NT2/D1 (cell line): ENCODE data around the gene STAT4.

ENCODE experiments used
- DNase-seq: peaks from one replicate; pipeline ENCODE4 v3.0.0-alpha.2; 2011; ENCODE audit warnings: low read depth, low spot score
- H3K27me3 ChIP-seq: 2 replicates; pipeline ENCODE4 v1.6.0; 2011; ENCODE audit warnings: mild to moderate bottlenecking; ENCODE audit not compliant: insufficient read length, insufficient read depth
- H3K36me3 ChIP-seq: 2 replicates; pipeline ENCODE4 v1.6.1; 2011; ENCODE audit warnings: mild to moderate bottlenecking, low read length, mixed read lengths; ENCODE audit not compliant: insufficient read depth, insufficient read length
- H3K4me1 ChIP-seq: 2 replicates; pipeline ENCODE4 v1.5.1; 2011; ENCODE audit not compliant: insufficient read depth, insufficient read length
- H3K4me3 ChIP-seq: 2 replicates; pipeline ENCODE4 v1.5.1; 2011; ENCODE audit warnings: low read depth; ENCODE audit not compliant: insufficient read length
- H3K9ac ChIP-seq: 2 replicates; pipeline ENCODE4 v1.6.0; 2011; ENCODE audit warnings: low read depth; ENCODE audit not compliant: insufficient read length
- H3K9me3 ChIP-seq: 2 replicates; pipeline ENCODE4 v1.5.1; 2011; ENCODE audit warnings: mild to moderate bottlenecking, low read length; ENCODE audit not compliant: insufficient read depth
- SUZ12 ChIP-seq: IDR thresholded peaks from 2 replicates; pipeline ENCODE4 v1.6.1; 2011; ENCODE audit not compliant: insufficient read length, insufficient read depth; ENCODE audit errors: extremely low read depth
- YY1 ChIP-seq: IDR thresholded peaks from 2 replicates; pipeline ENCODE4 v1.6.1; 2011; ENCODE audit not compliant: insufficient read length, insufficient read depth
- ZNF274 ChIP-seq: IDR thresholded peaks from 2 replicates; pipeline ENCODE4 v1.6.1; 2011; ENCODE audit warnings: mild to moderate bottlenecking, low read depth, low read length

The STAT4 gene

GRCh38 chr2:191039616-191040015, 111.2 kb downstream of the STAT4 start:
- no peak for TF ChIP-seq YY1
- TF ChIP-seq SUZ12, result no peak
- TF ChIP-seq ZNF274, result no peak

DNA sequence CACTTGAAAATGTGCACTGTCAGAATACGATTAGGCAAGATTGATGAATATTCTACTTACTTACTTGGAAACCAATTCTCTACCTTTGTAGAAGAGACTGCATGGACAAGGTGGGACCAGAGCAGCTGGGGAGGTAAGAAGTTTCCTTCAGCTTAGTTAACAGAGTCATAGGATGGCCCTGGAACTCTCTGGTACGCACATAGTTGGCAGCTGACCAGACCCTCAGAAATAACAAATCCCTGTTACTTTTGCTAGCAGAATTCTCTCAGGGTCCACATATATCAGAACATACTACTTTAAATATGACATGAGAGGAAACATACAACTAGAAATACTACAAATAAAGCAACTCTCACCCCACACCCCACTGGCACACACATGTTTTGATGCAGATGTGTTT, 112.1 kb downstream of the STAT4 start:
- TF ChIP-seq ZNF274, result no peak
- no peak for TF ChIP-seq SUZ12
- no peak for TF ChIP-seq YY1
- Histone ChIP-seq H3K36me3 (no peaks in the 10 kb centered on the region), H3K4me1 (peaks cover 2% of the 10 kb centered on the region), H3K9ac (no peak overlapping the region), H3K4me3 (no peak overlapping the region), H3K27me3 (no peaks in the 10 kb centered on the region), H3K9me3 (no peaks in the 10 kb centered on the region)
- DNase-seq, result no peak

More at GRCh38 chr2:191039616-191040015, 111.2 kb downstream of the STAT4 start:
- H3K9me3 ChIP-seq, result peaks cover 7% of the 10 kb centered on the region; the same call in 1 of the 2 replicates
- H3K27me3 ChIP-seq, result no peaks in the 10 kb centered on the region
- no peaks in the 10 kb centered on the region for H3K36me3 ChIP-seq
- no peak overlapping the region for H3K4me3 ChIP-seq
- no peak overlapping the region for H3K9ac ChIP-seq
- peaks cover 2% of the 10 kb centered on the region for H3K4me1 ChIP-seq
- no peak for DNase-seq

DNA sequence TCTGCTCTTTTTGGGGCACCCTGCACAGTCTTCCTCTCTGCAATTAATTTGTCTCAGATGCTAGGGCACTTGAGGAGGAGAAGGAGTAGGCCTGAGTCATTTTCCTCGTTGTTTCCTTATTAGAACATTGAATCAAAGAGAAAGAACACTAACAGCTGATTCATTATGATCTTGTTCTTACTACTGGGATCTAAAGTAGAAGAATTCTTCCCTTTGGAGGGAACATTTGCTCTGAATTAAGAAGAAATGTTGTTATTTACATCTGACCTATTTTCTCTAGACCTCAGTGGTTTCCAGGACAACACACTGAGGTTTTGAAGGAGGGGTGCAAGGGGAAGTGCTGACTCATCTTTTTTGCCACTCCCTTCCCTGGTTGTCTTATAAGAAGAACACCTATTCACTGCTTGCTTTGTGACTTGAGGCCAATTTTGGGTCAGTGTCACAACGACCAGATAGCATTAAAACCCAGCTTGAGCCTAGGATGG, 112.5 kb downstream of the STAT4 start:
- Histone ChIP-seq H3K4me3 (no peak overlapping the region), H3K9ac (no peak overlapping the region), H3K27me3 (no peaks in the 10 kb centered on the region), H3K4me1 (peaks cover 2% of the 10 kb centered on the region), H3K36me3 (no peaks in the 10 kb centered on the region), H3K9me3 (no peaks in the 10 kb centered on the region)
- DNase-seq, result no peak
- TF ChIP-seq YY1 (no peak), ZNF274 (no peak), SUZ12 (no peak)

DNA sequence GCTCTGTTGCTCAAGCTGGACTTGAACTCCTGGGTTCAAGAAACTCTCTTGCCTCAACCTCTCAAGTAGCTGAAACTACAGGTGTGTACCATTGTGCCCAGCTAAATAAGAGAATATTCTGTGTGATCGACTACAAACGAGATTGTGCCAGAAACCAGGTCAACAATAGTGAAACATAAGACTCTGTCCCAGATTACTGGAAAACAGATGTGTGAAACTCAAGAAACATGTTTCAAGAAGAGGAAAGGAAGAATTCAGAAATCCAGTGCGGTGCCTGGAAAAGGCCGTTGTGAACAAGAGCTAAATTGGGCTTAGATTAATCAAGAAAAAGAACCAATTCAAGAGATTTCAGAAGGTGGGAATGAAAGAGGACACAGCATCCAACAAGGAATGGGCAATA, 113.4 kb downstream of the STAT4 start:
- H3K4me1 ChIP-seq, result peaks cover 2% of the 10 kb centered on the region
- no peaks in the 10 kb centered on the region for H3K27me3 ChIP-seq
- no peak overlapping the region for H3K4me3 ChIP-seq
- TF ChIP-seq YY1 (no peak), ZNF274 (no peak), SUZ12 (no peak)
- H3K9ac ChIP-seq, result no peak overlapping the region
- H3K9me3 ChIP-seq, result no peaks in the 10 kb centered on the region
- no peak for DNase-seq
- H3K36me3 ChIP-seq, result no peaks in the 10 kb centered on the region

GRCh38 chr2:191036363-191036762, 114.4 kb downstream of the STAT4 start:
- Histone ChIP-seq H3K4me3 (no peak overlapping the region), H3K36me3 (no peaks in the 10 kb centered on the region), H3K9ac (no peak overlapping the region), H3K9me3 (no peaks in the 10 kb centered on the region), H3K27me3 (no peaks in the 10 kb centered on the region), H3K4me1 (no peaks in the 10 kb centered on the region)
- no peak for DNase-seq
- TF ChIP-seq ZNF274, result no peak

- H3K4me3 ChIP-seq, result no peak overlapping the region
Measured at GRCh38 chr2:191032588-191033429, 118.0 kb downstream of the STAT4 start.

DNA sequence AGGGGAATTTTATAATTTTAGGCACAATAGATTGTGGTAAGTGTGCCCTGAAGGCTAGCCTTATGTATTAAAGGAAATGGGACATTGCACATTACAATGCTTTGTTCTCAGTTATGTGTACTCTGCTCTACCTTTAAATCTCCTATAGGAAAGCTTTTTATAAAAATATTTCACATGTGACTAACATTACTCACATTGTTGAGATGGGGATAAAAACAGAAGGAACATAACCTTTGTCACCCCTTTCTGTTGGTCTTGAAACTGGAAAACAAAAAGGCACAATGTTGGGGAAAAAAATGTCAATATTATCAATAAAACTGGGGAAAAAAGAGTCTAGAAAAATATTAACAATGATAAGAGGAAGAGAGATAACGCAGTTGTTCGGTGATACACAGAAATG, 119.5 kb downstream of the STAT4 start:
- Histone ChIP-seq H3K27me3 (no peaks in the 10 kb centered on the region), H3K4me3 (no peak overlapping the region), H3K36me3 (no peaks in the 10 kb centered on the region), H3K4me1 (no peaks in the 10 kb centered on the region), H3K9me3 (no peaks in the 10 kb centered on the region), H3K9ac (no peak overlapping the region)
- TF ChIP-seq SUZ12 (no peak), ZNF274 (no peak), YY1 (no peak)
- DNase-seq, result no peak

More at GRCh38 chr2:191032588-191033429, 118.0 kb downstream of the STAT4 start:
- Histone ChIP-seq H3K36me3 (no peaks in the 10 kb centered on the region), H3K9me3 (no peaks in the 10 kb centered on the region), H3K27me3 (no peaks in the 10 kb centered on the region), H3K4me1 (no peaks in the 10 kb centered on the region), H3K9ac (no peak overlapping the region)
- DNase-seq, result no peak
- no peak for TF ChIP-seq ZNF274
- TF ChIP-seq YY1, result no peak
